Measurements from ENCODE around the gene SNX9.

GRCh38 chr6:157943964-157944283 lies 120.9 kb downstream of the SNX9 start:
- TF ChIP-seq YY1 (IDR thresholded peaks at IDR 0.05; ENCODE audit: low read depth) (no peak), MAX (IDR thresholded peaks at IDR 0.05) (no peak), EP300 (IDR thresholded peaks at IDR 0.05; ENCODE audit: borderline replicate concordance) (no peak), TCF12 (IDR thresholded peaks at IDR 0.05; ENCODE audit: low read depth) (no peak), RAD21 (IDR thresholded peaks at IDR 0.05; ENCODE audit: low read depth) (no peak), TEAD4 (IDR thresholded peaks at IDR 0.05) (no peak), NFIC (IDR thresholded peaks at IDR 0.05) (no peak), CREB1 (IDR thresholded peaks at IDR 0.05; ENCODE audit: low read depth) (no peak), FOXM1 (IDR thresholded peaks at IDR 0.05; ENCODE audit: borderline replicate concordance, low read depth) (no peak), EGR1 (IDR thresholded peaks at IDR 0.05) (no peak)
- TF ChIP-seq, protein P1, sequence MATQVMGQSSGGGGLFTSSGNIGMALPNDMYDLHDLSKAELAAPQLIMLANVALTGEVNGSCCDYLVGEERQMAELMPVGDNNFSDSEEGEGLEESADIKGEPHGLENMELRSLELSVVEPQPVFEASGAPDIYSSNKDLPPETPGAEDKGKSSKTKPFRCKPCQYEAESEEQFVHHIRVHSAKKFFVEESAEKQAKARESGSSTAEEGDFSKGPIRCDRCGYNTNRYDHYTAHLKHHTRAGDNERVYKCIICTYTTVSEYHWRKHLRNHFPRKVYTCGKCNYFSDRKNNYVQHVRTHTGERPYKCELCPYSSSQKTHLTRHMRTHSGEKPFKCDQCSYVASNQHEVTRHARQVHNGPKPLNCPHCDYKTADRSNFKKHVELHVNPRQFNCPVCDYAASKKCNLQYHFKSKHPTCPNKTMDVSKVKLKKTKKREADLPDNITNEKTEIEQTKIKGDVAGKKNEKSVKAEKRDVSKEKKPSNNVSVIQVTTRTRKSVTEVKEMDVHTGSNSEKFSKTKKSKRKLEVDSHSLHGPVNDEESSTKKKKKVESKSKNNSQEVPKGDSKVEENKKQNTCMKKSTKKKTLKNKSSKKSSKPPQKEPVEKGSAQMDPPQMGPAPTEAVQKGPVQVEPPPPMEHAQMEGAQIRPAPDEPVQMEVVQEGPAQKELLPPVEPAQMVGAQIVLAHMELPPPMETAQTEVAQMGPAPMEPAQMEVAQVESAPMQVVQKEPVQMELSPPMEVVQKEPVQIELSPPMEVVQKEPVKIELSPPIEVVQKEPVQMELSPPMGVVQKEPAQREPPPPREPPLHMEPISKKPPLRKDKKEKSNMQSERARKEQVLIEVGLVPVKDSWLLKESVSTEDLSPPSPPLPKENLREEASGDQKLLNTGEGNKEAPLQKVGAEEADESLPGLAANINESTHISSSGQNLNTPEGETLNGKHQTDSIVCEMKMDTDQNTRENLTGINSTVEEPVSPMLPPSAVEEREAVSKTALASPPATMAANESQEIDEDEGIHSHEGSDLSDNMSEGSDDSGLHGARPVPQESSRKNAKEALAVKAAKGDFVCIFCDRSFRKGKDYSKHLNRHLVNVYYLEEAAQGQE (IDR thresholded peaks at IDR 0.05; ENCODE audit: low read depth): no peak
- TF ChIP-seq, protein P2, sequence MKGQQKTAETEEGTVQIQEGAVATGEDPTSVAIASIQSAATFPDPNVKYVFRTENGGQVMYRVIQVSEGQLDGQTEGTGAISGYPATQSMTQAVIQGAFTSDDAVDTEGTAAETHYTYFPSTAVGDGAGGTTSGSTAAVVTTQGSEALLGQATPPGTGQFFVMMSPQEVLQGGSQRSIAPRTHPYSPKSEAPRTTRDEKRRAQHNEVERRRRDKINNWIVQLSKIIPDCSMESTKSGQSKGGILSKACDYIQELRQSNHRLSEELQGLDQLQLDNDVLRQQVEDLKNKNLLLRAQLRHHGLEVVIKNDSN (IDR thresholded peaks at IDR 0.05): no peak

Data from Ishikawa (cell line).